Ishikawa (cell line): Measurements from ENCODE around the gene NMNAT3.

Experiments
- EGR1 ChIP-seq: IDR thresholded peaks from 2 replicates; pipeline ENCODE4 v1.6.1; 2012
- EP300 ChIP-seq: IDR thresholded peaks from 2 replicates; pipeline ENCODE4 v1.6.1; 2012; ENCODE audit warnings: borderline replicate concordance
- FOXM1 ChIP-seq: IDR thresholded peaks from 2 replicates; pipeline ENCODE4 v1.6.1; 2012; ENCODE audit warnings: low read depth, borderline replicate concordance
- RAD21 ChIP-seq: IDR thresholded peaks from 2 replicates; pipeline ENCODE4 v1.6.1; 2012; ENCODE audit warnings: low read depth
- TAF1 ChIP-seq: IDR thresholded peaks from 2 replicates; pipeline ENCODE4 v1.6.1; 2012; ENCODE audit warnings: low read depth, mild to moderate bottlenecking
- TCF12 ChIP-seq: IDR thresholded peaks from 2 replicates; pipeline ENCODE4 v1.6.1; 2012; ENCODE audit warnings: low read depth
- TEAD4 ChIP-seq: IDR thresholded peaks from 2 replicates; pipeline ENCODE4 v1.6.1; 2012
- YY1 ChIP-seq: IDR thresholded peaks from 2 replicates; pipeline ENCODE4 v1.6.1; 2012; ENCODE audit warnings: low read depth
- TF ChIP-seq, protein P1 (sequence below): IDR thresholded peaks from 2 replicates; pipeline ENCODE4 v1.6.1; 2012
- TF ChIP-seq, protein P2 (sequence below): IDR thresholded peaks from 2 replicates; pipeline ENCODE4 v1.6.1; 2012
- TF ChIP-seq, protein P3 (sequence below): IDR thresholded peaks from 2 replicates; pipeline ENCODE4 v1.6.1; 2012; ENCODE audit warnings: low read depth, mild to moderate bottlenecking

DNA sequence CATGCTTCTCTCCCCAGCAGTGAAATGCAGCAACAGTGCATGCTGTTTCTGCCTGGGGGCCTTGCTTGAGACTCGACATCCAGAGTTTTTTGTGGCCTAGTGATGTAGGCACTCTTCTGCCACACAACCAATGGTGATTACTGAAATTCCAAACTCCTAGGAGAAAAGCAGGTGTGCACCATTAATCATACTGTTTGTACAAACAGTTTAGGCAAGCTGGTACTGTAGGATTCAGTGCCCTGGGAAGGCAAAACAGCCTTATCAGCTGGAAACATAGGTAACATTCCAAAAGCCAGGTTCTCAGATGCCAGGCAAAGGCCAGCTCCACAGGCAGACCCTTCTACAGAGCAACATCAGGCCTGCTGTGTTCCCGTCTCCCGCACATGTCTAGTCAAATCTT is 120.7 kb downstream of the NMNAT3 start:
- TF ChIP-seq EGR1 (no peak), RAD21 (no peak), EP300 (no peak), TAF1 (no peak), FOXM1 (no peak), TCF12 (no peak), TEAD4 (no peak), YY1 (no peak)
- TF ChIP-seq, protein P1, sequence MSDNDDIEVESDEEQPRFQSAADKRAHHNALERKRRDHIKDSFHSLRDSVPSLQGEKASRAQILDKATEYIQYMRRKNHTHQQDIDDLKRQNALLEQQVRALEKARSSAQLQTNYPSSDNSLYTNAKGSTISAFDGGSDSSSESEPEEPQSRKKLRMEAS = no peak
- TF ChIP-seq, protein P2, sequence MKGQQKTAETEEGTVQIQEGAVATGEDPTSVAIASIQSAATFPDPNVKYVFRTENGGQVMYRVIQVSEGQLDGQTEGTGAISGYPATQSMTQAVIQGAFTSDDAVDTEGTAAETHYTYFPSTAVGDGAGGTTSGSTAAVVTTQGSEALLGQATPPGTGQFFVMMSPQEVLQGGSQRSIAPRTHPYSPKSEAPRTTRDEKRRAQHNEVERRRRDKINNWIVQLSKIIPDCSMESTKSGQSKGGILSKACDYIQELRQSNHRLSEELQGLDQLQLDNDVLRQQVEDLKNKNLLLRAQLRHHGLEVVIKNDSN = no peak
- TF ChIP-seq, protein P3, sequence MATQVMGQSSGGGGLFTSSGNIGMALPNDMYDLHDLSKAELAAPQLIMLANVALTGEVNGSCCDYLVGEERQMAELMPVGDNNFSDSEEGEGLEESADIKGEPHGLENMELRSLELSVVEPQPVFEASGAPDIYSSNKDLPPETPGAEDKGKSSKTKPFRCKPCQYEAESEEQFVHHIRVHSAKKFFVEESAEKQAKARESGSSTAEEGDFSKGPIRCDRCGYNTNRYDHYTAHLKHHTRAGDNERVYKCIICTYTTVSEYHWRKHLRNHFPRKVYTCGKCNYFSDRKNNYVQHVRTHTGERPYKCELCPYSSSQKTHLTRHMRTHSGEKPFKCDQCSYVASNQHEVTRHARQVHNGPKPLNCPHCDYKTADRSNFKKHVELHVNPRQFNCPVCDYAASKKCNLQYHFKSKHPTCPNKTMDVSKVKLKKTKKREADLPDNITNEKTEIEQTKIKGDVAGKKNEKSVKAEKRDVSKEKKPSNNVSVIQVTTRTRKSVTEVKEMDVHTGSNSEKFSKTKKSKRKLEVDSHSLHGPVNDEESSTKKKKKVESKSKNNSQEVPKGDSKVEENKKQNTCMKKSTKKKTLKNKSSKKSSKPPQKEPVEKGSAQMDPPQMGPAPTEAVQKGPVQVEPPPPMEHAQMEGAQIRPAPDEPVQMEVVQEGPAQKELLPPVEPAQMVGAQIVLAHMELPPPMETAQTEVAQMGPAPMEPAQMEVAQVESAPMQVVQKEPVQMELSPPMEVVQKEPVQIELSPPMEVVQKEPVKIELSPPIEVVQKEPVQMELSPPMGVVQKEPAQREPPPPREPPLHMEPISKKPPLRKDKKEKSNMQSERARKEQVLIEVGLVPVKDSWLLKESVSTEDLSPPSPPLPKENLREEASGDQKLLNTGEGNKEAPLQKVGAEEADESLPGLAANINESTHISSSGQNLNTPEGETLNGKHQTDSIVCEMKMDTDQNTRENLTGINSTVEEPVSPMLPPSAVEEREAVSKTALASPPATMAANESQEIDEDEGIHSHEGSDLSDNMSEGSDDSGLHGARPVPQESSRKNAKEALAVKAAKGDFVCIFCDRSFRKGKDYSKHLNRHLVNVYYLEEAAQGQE = no peak
